Measurements from ENCODE around the gene OVAAL.
"Not testable (repeated sequence)": the region's sequence is repeated elsewhere in the genome, so short reads cannot be mapped to it uniquely, and the experiment has no call there.

OVAAL gene

DNA sequence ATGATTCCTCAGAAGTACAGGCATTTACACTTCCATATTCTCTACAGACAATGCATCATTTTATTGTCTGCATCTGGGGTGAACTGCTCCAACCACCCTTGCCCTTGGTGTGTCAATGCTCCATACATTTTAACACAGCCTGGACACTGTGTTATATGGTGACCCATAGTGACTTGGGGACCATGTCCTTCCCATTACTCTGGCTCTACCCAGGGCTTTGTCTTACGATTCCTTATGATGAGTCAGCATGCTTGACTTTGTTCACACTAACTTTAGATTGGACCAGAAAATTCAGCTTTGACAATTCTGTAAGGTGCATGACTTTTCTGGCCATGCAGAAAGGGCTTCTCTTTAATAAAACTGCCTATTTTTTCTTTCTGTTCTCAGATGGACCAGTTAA lies 6.8 kb upstream of the OVAAL start:
- Histone ChIP-seq H2BK120ac (ENCODE audit: low read depth, low read length) (no peak overlapping the region), H4K8ac (ENCODE audit: low read depth, low read length) (no peak overlapping the region), H2AK5ac (ENCODE audit: low read depth, low read length) (no peak overlapping the region), H2BK5ac (ENCODE audit: low read length) (no peak overlapping the region), H3K14ac (ENCODE audit: low read length) (no peak overlapping the region), H3K27ac (replicated peaks; ENCODE audit: low read length) (no peak overlapping the region), H3K4me3 (ENCODE audit: low read length in 2 of 2) (no peak overlapping the region), H3K27me3 (ENCODE audit: control insufficient read depth in 3 of 3, insufficient read depth in 3 of 3, low read depth in 1 of 3, low read length in 3 of 3) (no peaks in the 10 kb centered on the region), H3K4me1 (ENCODE audit: control insufficient read depth in 2 of 2, insufficient read depth in 1 of 2, low read depth in 1 of 2, low read length in 2 of 2) (peaks cover 12 to 18% of the 10 kb centered on the region in 2 donors), H2BK12ac (ENCODE audit: low read length) (no peak overlapping the region), H3K4me2 (ENCODE audit: insufficient read depth, low read length, poor library complexity, severe bottlenecking) (no peak overlapping the region), H2AFZ (ENCODE audit: low read length) (peak overlapping the region; percentile 0), H3K36me3 (replicated peaks in 1 of 2; ENCODE audit: control insufficient read depth in 2 of 2, insufficient read depth in 2 of 2, low read length in 2 of 2) (no peaks in the 10 kb centered on the region), H2BK15ac (ENCODE audit: low read length) (no peak overlapping the region), H3K9me3 (replicated peaks in 1 of 2; ENCODE audit: control insufficient read depth in 2 of 2, insufficient read depth in 1 of 2, low read depth in 1 of 2, low read length in 2 of 2) (no peaks in the 10 kb centered on the region), H3K9ac (ENCODE audit: low read depth, low read length, poor library complexity) (no peak overlapping the region), H3K79me1 (ENCODE audit: low read depth, low read length) (no peaks in the 10 kb centered on the region), H3K4ac (ENCODE audit: low read length) (no peak overlapping the region), H3K23ac (ENCODE audit: low read depth, low read length, poor library complexity) (no peak overlapping the region), H4K91ac (ENCODE audit: low read depth, low read length, poor library complexity) (no peak overlapping the region), H3K18ac (ENCODE audit: low read length) (no peak overlapping the region)
- no peak for DNase-seq (ENCODE audit: low spot score)
- no CpG with 5 or more reads among the region's 1 CpG for WGBS, 2 donors (ENCODE audit: extremely low coverage in 2 of 2, insufficient read length in 2 of 2, insufficient replicate concordance in 1 of 2)

DNA sequence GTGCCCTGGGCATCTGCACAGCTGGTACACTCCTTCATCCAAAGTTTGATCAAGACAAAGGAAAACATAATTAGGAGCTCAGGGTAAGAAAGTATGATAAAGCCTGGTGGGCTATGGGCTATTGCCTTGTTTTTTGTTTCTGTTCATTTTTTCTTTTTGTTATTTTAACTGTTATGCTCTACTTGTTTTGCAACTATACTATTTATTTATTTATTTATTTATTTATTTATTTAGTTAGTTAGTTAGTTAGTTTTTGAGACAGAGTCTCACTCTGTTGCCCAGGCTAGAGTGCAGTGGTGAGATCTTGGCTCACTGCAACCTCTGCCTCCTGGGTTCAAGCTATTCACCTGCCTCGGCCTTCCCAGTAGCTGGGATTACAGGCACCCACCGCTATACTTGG lies 5.7 kb upstream of the OVAAL start:
- H2AK5ac ChIP-seq (ENCODE audit: low read depth, low read length); H3K9ac ChIP-seq (ENCODE audit: low read depth, low read length, poor library complexity); H2BK5ac ChIP-seq (ENCODE audit: low read length); H2AFZ ChIP-seq (ENCODE audit: low read length); H4K91ac ChIP-seq (ENCODE audit: low read depth, low read length, poor library complexity); H2BK120ac ChIP-seq (ENCODE audit: low read depth, low read length); H2BK15ac ChIP-seq (ENCODE audit: low read length); H3K27me3 ChIP-seq (ENCODE audit: control insufficient read depth in 3 of 3, insufficient read depth in 3 of 3, low read depth in 1 of 3, low read length in 3 of 3); H3K4ac ChIP-seq (ENCODE audit: low read length); H4K8ac ChIP-seq (ENCODE audit: low read depth, low read length); H3K23ac ChIP-seq (ENCODE audit: low read depth, low read length, poor library complexity); H3K18ac ChIP-seq (ENCODE audit: low read length); H2BK12ac ChIP-seq (ENCODE audit: low read length); H3K36me3 ChIP-seq (replicated peaks in 1 of 2; ENCODE audit: control insufficient read depth in 2 of 2, insufficient read depth in 2 of 2, low read length in 2 of 2); H3K27ac ChIP-seq (replicated peaks; ENCODE audit: low read length); H3K14ac ChIP-seq (ENCODE audit: low read length); DNase-seq (ENCODE audit: low spot score); H3K79me1 ChIP-seq (ENCODE audit: low read depth, low read length); H3K4me2 ChIP-seq (ENCODE audit: insufficient read depth, low read length, poor library complexity, severe bottlenecking); H3K4me3 ChIP-seq (ENCODE audit: low read length in 2 of 2); H3K9me3 ChIP-seq (replicated peaks in 1 of 2; ENCODE audit: control insufficient read depth in 2 of 2, insufficient read depth in 1 of 2, low read depth in 1 of 2, low read length in 2 of 2): not testable (repeated sequence)
- no CpG with 5 or more reads among the region's 2 CpGs for WGBS, 2 donors (ENCODE audit: extremely low coverage in 2 of 2, insufficient read length in 2 of 2, insufficient replicate concordance in 1 of 2)
- peaks cover 11 to 13% of the 10 kb centered on the region in 2 donors for H3K4me1 ChIP-seq (ENCODE audit: control insufficient read depth in 2 of 2, insufficient read depth in 1 of 2, low read depth in 1 of 2, low read length in 2 of 2)

DNA sequence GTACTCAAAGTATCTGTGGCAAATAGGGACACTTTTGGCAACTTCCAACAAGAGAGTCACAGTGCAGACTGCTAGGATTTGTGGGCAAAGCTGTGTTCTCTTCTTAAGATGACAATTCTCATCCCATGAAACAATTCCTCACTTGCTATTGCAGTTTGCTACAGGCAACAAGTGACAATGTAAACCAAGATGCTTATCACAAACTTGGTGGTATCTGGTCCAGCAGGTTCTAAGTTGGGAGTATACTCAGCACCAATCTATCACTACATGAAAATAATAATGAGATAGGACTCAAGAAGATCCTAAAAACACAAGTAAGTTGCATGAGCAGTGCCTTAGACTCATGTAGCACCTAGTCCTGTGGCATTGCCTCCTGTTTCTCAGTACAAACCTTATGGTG lies 3.4 kb upstream of the OVAAL start:
- Histone ChIP-seq H3K18ac (ENCODE audit: low read length) (no peak overlapping the region), H3K14ac (ENCODE audit: low read length) (no peak overlapping the region), H3K27ac (replicated peaks; ENCODE audit: low read length) (no peak overlapping the region), H3K36me3 (replicated peaks in 1 of 2; ENCODE audit: control insufficient read depth in 2 of 2, insufficient read depth in 2 of 2, low read length in 2 of 2) (no peaks in the 10 kb centered on the region), H4K8ac (ENCODE audit: low read depth, low read length) (no peak overlapping the region), H3K9ac (ENCODE audit: low read depth, low read length, poor library complexity) (no peak overlapping the region), H4K91ac (ENCODE audit: low read depth, low read length, poor library complexity) (no peak overlapping the region), H3K4ac (ENCODE audit: low read length) (no peak overlapping the region), H2BK15ac (ENCODE audit: low read length) (no peak overlapping the region), H2BK5ac (ENCODE audit: low read length) (no peak overlapping the region), H3K27me3 (ENCODE audit: control insufficient read depth in 3 of 3, insufficient read depth in 3 of 3, low read depth in 1 of 3, low read length in 3 of 3) (no peaks in the 10 kb centered on the region), H2BK120ac (ENCODE audit: low read depth, low read length) (no peak overlapping the region), H3K4me3 (ENCODE audit: low read length in 2 of 2) (no peak overlapping the region), H3K4me2 (ENCODE audit: insufficient read depth, low read length, poor library complexity, severe bottlenecking) (no peak overlapping the region), H3K9me3 (replicated peaks in 1 of 2; ENCODE audit: control insufficient read depth in 2 of 2, insufficient read depth in 1 of 2, low read depth in 1 of 2, low read length in 2 of 2) (no peaks in the 10 kb centered on the region), H2AFZ (ENCODE audit: low read length) (no peak overlapping the region), H3K79me1 (ENCODE audit: low read depth, low read length) (no peaks in the 10 kb centered on the region), H2AK5ac (ENCODE audit: low read depth, low read length) (no peak overlapping the region), H2BK12ac (ENCODE audit: low read length) (no peak overlapping the region), H3K4me1 (ENCODE audit: control insufficient read depth in 2 of 2, insufficient read depth in 1 of 2, low read depth in 1 of 2, low read length in 2 of 2) (peaks cover 0 to 4% of the 10 kb centered on the region in 2 donors), H3K23ac (ENCODE audit: low read depth, low read length, poor library complexity) (no peak overlapping the region)
- DNase-seq (ENCODE audit: low spot score), result no peak

DNA sequence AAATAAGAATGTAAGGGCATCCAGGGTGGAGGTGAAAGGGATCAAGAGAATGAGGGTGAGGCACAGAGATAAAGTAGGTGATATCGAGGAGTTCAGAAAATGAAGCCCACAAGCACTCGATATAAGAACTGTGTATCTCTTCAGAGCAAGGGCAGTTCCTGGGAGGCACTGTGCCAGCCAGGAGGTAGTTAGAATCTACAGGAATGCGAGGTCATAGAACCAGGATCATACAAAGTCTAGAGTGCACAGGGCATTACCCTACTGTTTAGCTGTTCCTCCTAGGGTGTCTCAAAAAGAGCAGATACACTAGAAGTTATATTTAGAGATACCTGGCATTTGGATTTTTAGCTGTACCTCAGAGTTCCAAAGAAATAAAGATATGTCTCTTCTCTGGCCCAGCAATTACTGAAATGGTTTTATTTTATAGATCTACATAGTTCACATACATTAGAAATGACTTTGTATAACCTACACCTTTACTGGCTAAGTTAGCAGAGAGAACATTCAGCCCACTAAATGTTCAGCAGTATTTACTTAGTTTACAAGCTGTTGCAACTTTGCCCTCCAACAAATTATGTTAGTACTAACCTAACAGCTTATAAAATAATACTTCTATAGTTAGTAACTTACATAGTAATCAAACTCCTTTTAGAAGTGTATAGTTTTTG lies 1.6 kb downstream of the OVAAL start:
- no peak overlapping the region for H3K23ac ChIP-seq (ENCODE audit: low read depth, low read length, poor library complexity)
- DNase-seq (ENCODE audit: low spot score), result no peak
- H3K9me3 ChIP-seq (replicated peaks in 1 of 2; ENCODE audit: control insufficient read depth in 2 of 2, insufficient read depth in 1 of 2, low read depth in 1 of 2, low read length in 2 of 2), result no peaks in the 10 kb centered on the region
- H3K27ac ChIP-seq (replicated peaks; ENCODE audit: low read length), result no peak overlapping the region
- no peak overlapping the region for H3K4me2 ChIP-seq (ENCODE audit: insufficient read depth, low read length, poor library complexity, severe bottlenecking)
- no peak overlapping the region for H2AFZ ChIP-seq (ENCODE audit: low read length)
- no peak overlapping the region for H3K4ac ChIP-seq (ENCODE audit: low read length)
- no peak overlapping the region for H2BK120ac ChIP-seq (ENCODE audit: low read depth, low read length)
- peaks cover 0 to 6% of the 10 kb centered on the region in 2 donors for H3K4me1 ChIP-seq (ENCODE audit: control insufficient read depth in 2 of 2, insufficient read depth in 1 of 2, low read depth in 1 of 2, low read length in 2 of 2)
- H3K27me3 ChIP-seq (ENCODE audit: control insufficient read depth in 3 of 3, insufficient read depth in 3 of 3, low read depth in 1 of 3, low read length in 3 of 3), result no peaks in the 10 kb centered on the region
- no peak overlapping the region for H3K4me3 ChIP-seq (ENCODE audit: low read length in 2 of 2)
- H3K9ac ChIP-seq (ENCODE audit: low read depth, low read length, poor library complexity), result no peak overlapping the region
- H2BK12ac ChIP-seq (ENCODE audit: low read length), result no peak overlapping the region
- no peak overlapping the region for H3K18ac ChIP-seq (ENCODE audit: low read length)
- no peak overlapping the region for H2BK15ac ChIP-seq (ENCODE audit: low read length)
- no peaks in the 10 kb centered on the region for H3K79me1 ChIP-seq (ENCODE audit: low read depth, low read length)
- no peak overlapping the region for H4K8ac ChIP-seq (ENCODE audit: low read depth, low read length)
- no peak overlapping the region for H2BK5ac ChIP-seq (ENCODE audit: low read length)
- no peaks in the 10 kb centered on the region for H3K36me3 ChIP-seq (replicated peaks in 1 of 2; ENCODE audit: control insufficient read depth in 2 of 2, insufficient read depth in 2 of 2, low read length in 2 of 2)
- H4K91ac ChIP-seq (ENCODE audit: low read depth, low read length, poor library complexity), result no peak overlapping the region
- no peak overlapping the region for H2AK5ac ChIP-seq (ENCODE audit: low read depth, low read length)
- no peak overlapping the region for H3K14ac ChIP-seq (ENCODE audit: low read length)
- no CpG with 5 or more reads among the region's 3 CpGs for WGBS, 2 donors (ENCODE audit: extremely low coverage in 2 of 2, insufficient read length in 2 of 2, insufficient replicate concordance in 1 of 2)

Measured in neuronal stem cell (in vitro differentiated cells).